Gastroesophageal sphincter (tissue), 4 donors: ENCODE measurements around the gene SLC38A2. TPM values are rescaled to one million over a fixed set of nuclear protein-coding genes. Genes with fewer than 3 reads are reported as not detected.

Experiments
- ATAC-seq: fragments of 150-250 bp; one replicate; pipeline ENCODE4 v1.9.1; 2016; ENCODE audit warnings: mild to moderate bottlenecking, moderate library complexity
- H3K27ac ChIP-seq, 4 donors: fragments of 200-600 bp; sonication (generic) in 3 of 4; 1 replicate in 3 of 4; 2 replicates in 1 of 4; pipeline ENCODE4 v1.5.1; 2016 to 2019
- H3K27me3 ChIP-seq: fragments of 200-600 bp; sonication (generic); one replicate; pipeline ENCODE4 v1.5.1; 2019
- H3K36me3 ChIP-seq, 2 donors: fragments of 200-600 bp; sonication (generic); one replicate each; pipeline ENCODE4 v1.5.1; 2019; ENCODE audit warnings: control low read depth in 1 of 2
- H3K4me1 ChIP-seq, 3 donors: fragments of 200-600 bp; sonication (generic); 1 replicate in 2 of 3; 2 replicates in 1 of 3; pipeline ENCODE4 v1.5.1; 2016 to 2019; ENCODE audit warnings: control low read depth in 2 of 3
- H3K4me3 ChIP-seq, 2 donors: fragments of 200-600 bp; sonication (generic); one replicate each; pipeline ENCODE4 v1.5.1; 2019; ENCODE audit warnings: mild to moderate bottlenecking in 1 of 2, moderate library complexity in 1 of 2
- H3K9me3 ChIP-seq, 3 donors: fragments of 200-600 bp; sonication (generic); one replicate each; pipeline ENCODE4 v1.5.1; 2017 to 2019; ENCODE audit warnings: control low read depth in 2 of 3
- CTCF ChIP-seq, 4 experiments: fragments of 200-600 bp in 2 of 4; fragments of 450-650 bp in 2 of 4; sonication (generic) in 1 of 4; IDR thresholded peaks; one replicate each; pipeline ENCODE4 v1.5.1; 2017 to 2019; ENCODE audit warnings: antibody characterized with exemption in 4 of 4, mild to moderate bottlenecking in 2 of 4, moderate library complexity in 2 of 4
- EP300 ChIP-seq: sonication (generic); formaldehyde crosslinking; IDR thresholded peaks from one replicate; pipeline ENCODE4 v1.6.1; 2017; ENCODE audit warnings: antibody characterized with exemption, mild to moderate bottlenecking
- POLR2A ChIP-seq, 2 donors: fragments of 450-650 bp; IDR thresholded peaks; one replicate each; pipeline ENCODE4 v1.6.1; 2017; ENCODE audit warnings: antibody characterized with exemption in 2 of 2, mild to moderate bottlenecking in 2 of 2, moderate library complexity in 1 of 2
- POLR2AphosphoS5 ChIP-seq: sonication (generic); formaldehyde crosslinking; IDR thresholded peaks from one replicate; pipeline ENCODE4 v1.6.1; 2017; ENCODE audit warnings: antibody characterized with exemption
- WGBS, 2 donors: methylation state at CpG; one replicate each; pipeline ENCODE4 v1.1.5; 2018; ENCODE audit warnings: low coverage in 1 of 2; 5-methylcytosine and 5-hydroxymethylcytosine counted together
- total RNA-seq, 4 donors: library from RNA; depleted of rRNA; stranded (reverse); fragments of >200 nt; gene quantifications; one replicate each; pipeline ENCODE4 v1.1.0, GENCODE V29; 2016

Gene SLC38A2
- total RNA-seq, 4 donors from 2014 or later = 175 to 271 (median 263) TPM

DNA sequence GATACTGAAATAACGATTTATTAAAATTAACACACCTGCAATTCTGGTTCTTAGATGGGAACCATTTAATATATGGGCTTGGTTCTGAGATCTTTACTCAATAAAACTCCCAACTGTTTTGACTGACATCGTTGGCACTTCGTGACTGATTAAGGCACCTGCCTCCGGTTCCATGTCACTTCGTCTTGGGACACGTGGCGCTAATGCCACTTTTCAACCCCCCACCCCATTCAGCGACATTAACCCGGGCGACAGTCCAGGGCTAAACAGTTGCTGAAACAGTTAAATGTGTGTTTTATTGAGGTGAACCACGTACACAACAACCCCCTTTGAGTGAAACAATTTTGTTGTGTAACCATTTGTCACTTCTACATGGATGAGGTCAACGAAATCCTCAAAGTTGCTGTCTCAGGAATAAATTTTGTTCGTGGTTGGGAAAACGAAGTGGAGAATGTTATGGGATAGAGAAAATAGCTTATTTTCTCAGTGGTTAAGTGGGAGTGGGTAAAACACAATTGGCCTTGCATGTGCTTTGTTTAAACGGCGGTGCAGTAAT, 9.9 kb upstream of the SLC38A2 start:
- Histone ChIP-seq H3K27ac (peak overlapping the region; percentile 97 to 100 (median 98)), H3K27me3 (no peaks in the 10 kb centered on the region), H3K36me3 (no peaks in the 10 kb centered on the region), H3K9me3 (no peaks in the 10 kb centered on the region), H3K4me1 (peaks cover 8 to 44% (median 22%) of the 10 kb centered on the region in 3 donors), H3K4me3 (peak overlapping the region; percentile 75 to 87)
- 48 to 56% methylated on average over 13 to 16 of the region's 16 CpGs for WGBS, 2 donors
- ATAC-seq = no peak
- TF ChIP-seq EP300 (no peak), POLR2AphosphoS5 (peak; percentile 5), POLR2A (IDR thresholded peaks at IDR 0.05) (no peak)

DNA sequence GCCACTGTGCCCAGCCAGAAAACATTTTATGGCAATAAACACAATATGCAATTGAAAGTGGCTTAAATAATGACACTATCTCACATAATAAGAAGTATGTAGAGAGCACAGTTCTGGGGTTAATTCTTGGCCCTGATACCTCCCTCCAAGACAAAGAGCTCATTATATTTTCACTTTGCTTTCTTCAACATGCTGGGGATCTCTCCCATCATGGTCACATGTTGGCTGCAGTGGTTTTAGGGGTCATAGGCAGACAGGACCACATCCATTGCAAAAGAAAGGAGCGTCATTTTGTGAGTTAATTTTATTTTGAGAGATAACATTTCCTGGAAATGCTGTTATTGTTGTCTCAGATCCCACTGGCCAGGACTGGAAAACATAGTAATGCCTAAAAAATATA, 8.3 kb upstream of the SLC38A2 start:
- WGBS, 2 donors = 90 to 100% methylated on average over 1 of the region's 1 CpG
- ATAC-seq = no peak
- H3K9me3 ChIP-seq = no peaks in the 10 kb centered on the region
- no peak overlapping the region for H3K27ac ChIP-seq
- no peak overlapping the region for H3K4me3 ChIP-seq
- no peaks in the 10 kb centered on the region for H3K27me3 ChIP-seq
- TF ChIP-seq CTCF (IDR thresholded peaks at IDR 0.05) (no peak), POLR2A (IDR thresholded peaks at IDR 0.05) (no peak), EP300 (no peak), POLR2AphosphoS5 (no peak)
- no peaks in the 10 kb centered on the region for H3K36me3 ChIP-seq
- H3K4me1 ChIP-seq = peaks cover 5 to 28% (median 12%) of the 10 kb centered on the region in 3 donors

- Histone ChIP-seq H3K4me1 (peaks cover 2 to 22% (median 7%) of the 10 kb centered on the region in 3 donors), H3K4me3 (no peak overlapping the region), H3K27me3 (no peaks in the 10 kb centered on the region), H3K27ac (no peak overlapping the region), H3K9me3 (no peaks in the 10 kb centered on the region), H3K36me3 (no peaks in the 10 kb centered on the region)
- no peak for TF ChIP-seq CTCF (IDR thresholded peaks at IDR 0.05)
- TF ChIP-seq POLR2A (IDR thresholded peaks at IDR 0.05) = no peak
- TF ChIP-seq POLR2AphosphoS5 = no peak
- no peak for TF ChIP-seq EP300
- 33 to 85% methylated on average over 1 to 2 of the region's 3 CpGs for WGBS, 2 donors
- ATAC-seq = no peak
Observed at GRCh38 chr12:46380022-46380796, 7.6 kb upstream of the SLC38A2 start.

- H3K4me1 ChIP-seq = peaks cover 0 to 15% (median under 1%) of the 10 kb centered on the region in 3 donors
- TF ChIP-seq POLR2AphosphoS5 = no peak
- TF ChIP-seq CTCF (IDR thresholded peaks at IDR 0.05) = no peak
- TF ChIP-seq EP300 = no peak
- no peak for TF ChIP-seq POLR2A (IDR thresholded peaks at IDR 0.05)
- H3K36me3 ChIP-seq = no peaks in the 10 kb centered on the region
- H3K27me3 ChIP-seq = no peaks in the 10 kb centered on the region
- H3K4me3 ChIP-seq = no peak overlapping the region
- no peaks in the 10 kb centered on the region for H3K9me3 ChIP-seq
- no peak overlapping the region for H3K27ac ChIP-seq
- 57 to 81% methylated on average over 3 of the region's 3 CpGs for WGBS, 2 donors
- ATAC-seq = no peak
Observed at GRCh38 chr12:46379352-46379751, 6.8 kb upstream of the SLC38A2 start.

- no peak overlapping the region for H3K4me3 ChIP-seq
- H3K36me3 ChIP-seq = no peaks in the 10 kb centered on the region
- H3K27ac ChIP-seq = no peak overlapping the region
- no peak for ATAC-seq
- H3K9me3 ChIP-seq = no peaks in the 10 kb centered on the region
- peaks cover 0 to 21% (median 4%) of the 10 kb centered on the region in 3 donors for H3K4me1 ChIP-seq
- TF ChIP-seq CTCF (IDR thresholded peaks at IDR 0.05) = no peak
- TF ChIP-seq EP300 = no peak
- no peaks in the 10 kb centered on the region for H3K27me3 ChIP-seq
- WGBS, 2 donors = 100% methylated on average over 1 of the region's 1 CpG; no CpG with 5 or more reads in 1 of the 2 donors
Observed at GRCh38 chr12:46378530-46378929, 6.0 kb upstream of the SLC38A2 start.
